Activated gamma-delta T cell treated with anti-CD3 and anti-CD28 coated beads, Interleukin-2, amount 50 U/mL, for 16 hours (primary cell): ENCODE data around the gene CAMK2D.
A peak's percentile ranks its signal among the peaks of the same experiment; 100 is the strongest.

ENCODE experiments used
- DNase-seq: peaks from one replicate; pipeline ENCODE4 v3.0.0-alpha.2; 2020; ENCODE audit warnings: low read depth

The CAMK2D gene

GRCh38 chr4:113762186-113763028 is 869 bp upstream of the CAMK2D start:
- DNase-seq, result peak; percentile 98

DNA sequence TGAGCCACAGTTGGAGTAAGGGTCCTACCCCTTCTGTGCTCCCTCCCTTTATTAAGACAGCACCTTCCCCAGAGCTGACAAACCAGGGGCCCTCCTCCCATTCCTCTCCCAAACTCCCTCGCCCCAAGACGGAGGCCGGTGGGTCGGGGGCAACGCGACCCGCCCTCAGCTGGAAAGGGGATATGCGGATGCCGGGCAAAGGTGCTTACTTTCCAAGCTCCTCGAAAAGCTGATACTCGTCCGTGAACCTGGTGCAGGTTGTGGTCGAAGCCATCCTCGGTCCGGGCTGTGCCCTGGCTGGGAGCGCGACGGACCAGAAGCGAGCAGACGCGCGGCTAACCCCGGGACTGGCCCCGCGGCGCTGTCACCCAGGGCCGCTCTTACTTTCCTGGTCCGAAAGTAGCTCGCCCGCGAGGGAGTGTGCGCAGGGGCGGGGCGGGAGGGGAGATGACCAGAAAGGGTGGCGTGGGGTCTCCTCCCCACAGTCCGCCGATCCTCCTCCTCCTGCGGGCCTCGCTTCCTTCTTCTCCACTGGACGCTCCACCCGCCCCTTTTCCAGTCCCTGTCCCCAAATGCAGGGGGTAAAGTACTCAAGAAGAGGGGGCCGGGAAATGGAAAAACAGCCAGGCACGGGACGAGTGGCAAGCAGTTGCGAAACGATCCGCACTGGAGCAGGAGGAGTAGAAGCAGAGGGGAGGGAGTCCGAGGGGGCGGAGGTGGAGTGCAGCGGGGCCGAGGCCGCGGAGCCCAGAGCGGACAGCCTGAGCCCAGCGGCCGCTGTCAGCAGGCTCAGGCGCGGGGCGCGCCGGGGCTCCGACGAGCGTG is 531 bp downstream of the CAMK2D start:
- DNase-seq, result peak; percentile 22

- DNase-seq, result no peak
Observed at GRCh38 chr4:113760094-113760794, 1.3 kb downstream of the CAMK2D start.

- DNase-seq, result no peak
Observed at GRCh38 chr4:113759696-113760093, 1.8 kb downstream of the CAMK2D start.

GRCh38 chr4:113758372-113758771 is 3.2 kb downstream of the CAMK2D start:
- no peak for DNase-seq

DNA sequence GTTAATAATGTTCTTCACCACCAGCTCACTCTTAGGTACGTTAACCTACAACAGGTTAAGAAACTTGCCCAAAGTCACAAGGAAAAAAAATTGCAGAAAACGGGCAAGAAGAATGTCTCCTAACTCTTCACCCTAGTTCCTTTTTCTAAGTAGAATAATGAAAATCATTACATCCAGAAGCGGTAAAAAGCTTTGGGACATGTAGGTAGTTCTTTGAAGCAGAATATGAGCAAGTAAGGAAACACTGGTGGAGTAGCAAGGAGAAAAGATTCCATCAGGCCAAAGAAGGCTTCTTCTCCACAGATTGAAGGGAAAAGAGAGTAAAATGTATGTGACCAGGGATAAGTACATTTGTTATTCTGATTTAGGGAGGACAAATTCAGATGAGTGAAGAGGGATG is 4.1 kb downstream of the CAMK2D start:
- no peak for DNase-seq

GRCh38 chr4:113756005-113756410 is 5.5 kb downstream of the CAMK2D start:
- no peak for DNase-seq

- no peak for DNase-seq
Observed at GRCh38 chr4:113750734-113751133, 10.8 kb downstream of the CAMK2D start.

DNA sequence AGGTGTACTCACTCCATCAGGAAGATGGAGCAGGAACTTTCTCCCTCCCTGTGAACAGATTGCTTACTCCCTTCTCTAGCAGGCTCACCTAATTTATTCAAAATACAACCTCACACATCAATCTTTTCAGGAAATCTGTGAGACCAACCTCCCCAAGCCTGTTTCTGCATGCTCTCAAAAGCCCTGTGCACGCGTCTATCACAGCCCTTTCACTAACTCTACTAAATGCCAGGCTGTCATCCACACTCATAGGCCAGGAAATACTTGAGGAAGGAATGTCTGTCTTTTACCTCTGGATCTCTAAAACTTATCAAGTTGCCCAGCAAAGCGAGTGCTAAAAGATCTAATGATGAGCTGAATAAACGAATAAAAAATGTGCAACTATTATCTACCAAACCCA is 11.2 kb downstream of the CAMK2D start:
- no peak for DNase-seq

GRCh38 chr4:113749178-113749577 is 12.4 kb downstream of the CAMK2D start:
- no peak for DNase-seq

DNA sequence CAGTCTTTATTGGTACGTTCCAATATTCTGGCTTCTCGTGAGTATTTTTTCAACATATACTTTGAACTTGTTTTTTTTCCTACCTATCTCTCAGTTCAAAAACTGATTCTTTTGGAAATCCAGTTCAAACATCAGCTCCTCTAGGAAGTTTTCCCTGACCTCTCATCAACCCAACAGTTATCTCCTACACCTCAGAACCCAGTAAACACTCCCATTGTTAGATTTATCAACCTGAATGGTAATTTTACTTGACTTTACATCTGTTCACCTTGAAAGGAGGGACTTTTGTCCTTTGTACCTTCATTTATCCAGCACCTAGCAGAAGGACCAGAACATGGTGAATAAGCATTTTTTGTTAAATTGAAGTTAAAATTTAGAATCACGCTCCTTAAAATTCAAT is 13.6 kb downstream of the CAMK2D start:
- DNase-seq, result no peak

GRCh38 chr4:113745711-113746110 is 15.8 kb downstream of the CAMK2D start:
- no peak for DNase-seq

DNA sequence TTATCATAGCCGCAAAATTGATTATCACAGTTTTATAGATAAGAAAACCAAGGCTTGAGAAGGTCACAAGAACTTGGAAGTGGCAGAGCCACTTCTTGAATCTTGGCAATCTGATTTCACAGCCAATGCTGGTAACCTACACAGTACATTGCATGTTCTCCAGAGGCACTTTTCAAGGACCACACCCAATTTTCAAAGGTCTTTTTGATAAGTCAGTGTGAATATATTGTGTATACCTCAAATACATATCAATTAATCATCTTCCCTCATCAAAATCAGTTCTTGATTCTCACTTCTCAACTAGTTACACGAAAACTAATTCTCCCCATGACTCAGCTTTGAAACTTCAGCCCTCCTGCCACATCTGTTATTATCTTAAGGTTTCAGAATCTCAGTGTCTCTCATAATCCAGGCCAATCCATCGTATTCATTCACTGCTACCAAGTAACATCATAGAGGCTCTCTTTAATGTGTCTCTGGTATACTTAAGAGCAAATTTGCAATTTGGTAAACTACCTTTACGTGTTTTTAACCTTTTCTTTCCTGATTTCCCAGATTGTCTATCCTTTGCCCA is 16.8 kb downstream of the CAMK2D start:
- DNase-seq, result no peak

DNA sequence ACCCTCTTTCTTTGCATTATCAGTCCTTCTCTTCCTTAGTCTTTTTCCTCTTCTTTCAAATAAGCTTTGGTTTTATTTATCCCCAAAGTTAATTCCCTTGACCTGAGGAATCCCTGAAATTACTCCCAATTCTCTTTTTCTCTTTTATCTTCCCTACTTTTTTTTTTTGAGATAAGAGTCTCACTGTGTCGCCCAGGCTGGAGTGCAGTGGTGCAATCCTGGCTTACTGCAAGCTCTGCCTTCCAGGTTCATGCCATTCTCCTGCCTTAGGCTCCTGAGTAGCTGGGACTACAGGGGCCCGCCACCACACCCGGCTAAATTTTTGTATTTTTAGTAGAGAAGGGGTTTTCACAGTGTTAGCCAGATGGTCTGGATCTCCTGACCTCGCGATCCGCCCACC is 17.8 kb downstream of the CAMK2D start:
- no peak for DNase-seq

- DNase-seq, result no peak
Observed at GRCh38 chr4:113742643-113743042, 18.9 kb downstream of the CAMK2D start.

DNA sequence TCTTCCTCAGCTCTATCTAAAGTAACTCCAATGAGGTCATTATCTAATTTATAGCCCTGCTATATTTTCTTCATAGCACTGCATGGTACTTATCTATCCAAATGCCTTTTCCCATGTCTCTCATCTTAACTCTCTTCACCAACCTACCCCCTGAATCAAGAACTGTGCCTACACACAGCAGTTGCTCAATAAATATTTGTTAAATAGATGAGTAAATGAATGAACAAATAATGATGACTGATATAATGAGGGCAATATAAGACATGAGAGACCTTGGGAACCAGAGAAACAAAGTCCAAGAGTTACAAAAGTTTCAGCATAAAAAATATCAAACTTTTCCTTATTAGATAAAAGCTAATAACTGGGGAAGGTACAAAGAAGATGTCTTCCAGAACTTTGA is 19.6 kb downstream of the CAMK2D start:
- DNase-seq, result no peak

GRCh38 chr4:113740857-113741379 is 20.6 kb downstream of the CAMK2D start:
- DNase-seq, result no peak

- DNase-seq, result no peak
Observed at GRCh38 chr4:113739197-113739596, 22.3 kb downstream of the CAMK2D start.

DNA sequence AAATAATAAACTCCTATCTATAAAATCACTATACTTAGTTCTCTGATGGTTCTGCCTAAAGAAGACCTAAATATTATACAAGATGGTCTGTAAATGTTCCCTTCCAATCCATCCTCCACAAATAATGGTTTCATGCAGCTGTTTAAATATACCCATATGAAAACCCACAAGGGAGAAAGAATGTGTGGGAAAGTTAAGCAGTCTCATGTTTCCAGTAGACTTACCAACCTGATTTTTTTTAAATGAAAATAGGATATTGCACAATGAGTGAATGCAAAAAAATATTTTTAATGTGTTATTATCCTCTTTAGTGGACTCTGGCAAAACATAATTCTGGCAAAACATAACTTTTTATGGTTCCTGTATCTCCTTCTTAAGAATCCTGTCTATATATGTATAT is 23.3 kb downstream of the CAMK2D start:
- DNase-seq, result no peak

GRCh38 chr4:113733685-113734084 is 27.9 kb downstream of the CAMK2D start:
- DNase-seq, result no peak

DNA sequence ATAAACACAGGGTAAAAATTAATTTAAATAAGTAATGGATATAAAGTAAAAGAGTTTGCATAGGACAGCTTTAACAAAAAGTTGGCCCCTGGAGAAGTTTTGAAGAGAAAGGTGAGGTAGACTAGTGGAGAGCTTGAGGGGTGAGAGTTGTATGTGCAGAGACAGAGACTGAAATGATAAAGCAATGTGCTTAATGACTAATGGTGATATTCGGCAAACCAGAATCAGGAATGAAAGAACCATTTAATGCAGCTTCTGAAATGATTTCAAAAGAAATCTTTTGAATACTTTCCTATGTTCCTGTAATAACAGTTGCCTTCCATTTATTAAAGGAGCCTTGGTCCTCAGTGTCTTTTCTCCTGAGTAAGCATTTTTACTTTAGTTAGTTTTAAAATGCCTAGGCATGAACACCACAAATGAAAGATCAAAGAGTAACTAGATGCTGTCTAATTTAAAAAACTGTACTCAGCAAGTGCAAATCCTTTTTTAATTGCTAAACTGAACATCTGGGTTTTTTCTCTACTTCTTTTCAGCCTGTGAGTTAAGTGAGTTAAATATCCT is 28.5 kb downstream of the CAMK2D start:
- DNase-seq, result no peak
